Stimulated activated CD8-positive, alpha-beta memory T cell treated with anti-CD3 and anti-CD28 coated beads, Interleukin-4, amount 100 ng/mL, for 24 hours (primary cell): ENCODE results near the gene TMEM129.

ENCODE experiments used
- DNase-seq: peaks from one replicate; pipeline ENCODE4 v3.0.0-alpha.2; 2020; ENCODE audit warnings: low read depth

The TMEM129 gene

GRCh38 chr4:1669270-1669669, 51.9 kb downstream of the TMEM129 start:
- no peak for DNase-seq

GRCh38 chr4:1668488-1668840, 52.7 kb downstream of the TMEM129 start:
- DNase-seq, result no peak

DNA sequence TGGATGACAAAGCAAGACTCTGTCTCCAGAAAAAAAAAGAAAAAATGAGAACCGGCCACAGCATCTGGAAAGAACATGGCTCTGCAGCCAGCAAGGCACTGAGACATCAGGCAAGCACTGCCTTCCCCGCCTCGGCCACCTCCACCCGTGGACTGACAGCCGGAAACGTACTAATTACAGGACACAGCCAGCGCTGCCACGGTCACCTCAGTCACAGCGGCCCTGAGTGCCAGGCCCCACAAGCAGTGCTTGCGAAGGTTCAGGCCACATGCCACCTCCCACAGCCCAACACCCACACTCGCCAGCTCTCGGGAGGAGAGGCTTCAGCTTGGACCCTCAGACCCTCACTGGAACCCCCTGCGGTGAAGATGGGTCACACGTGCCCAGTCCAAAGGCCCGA, 53.9 kb downstream of the TMEM129 start:
- no peak for DNase-seq

- DNase-seq, result no peak
Observed at GRCh38 chr4:1666391-1666790, 54.7 kb downstream of the TMEM129 start.
